Ascending aorta (tissue), 2 donors: ENCODE data around the gene NCMAP. TPM values are rescaled to one million over a fixed set of nuclear protein-coding genes. Genes with fewer than 3 reads are reported as not detected.

ENCODE experiments used
- DNase-seq, 2 donors: peaks; one replicate each; pipeline ENCODE4 v3.0.0-alpha.2; 2019; ENCODE audit warnings: low spot score in 2 of 2
- H3K27ac ChIP-seq, 2 donors: fragments of 200-600 bp; sonication (generic); one replicate each; pipeline ENCODE4 v1.5.1; 2016 to 2017; ENCODE audit warnings: mild to moderate bottlenecking in 1 of 2
- H3K27me3 ChIP-seq: fragments of 200-600 bp; sonication (generic); one replicate; pipeline ENCODE4 v1.5.1; 2017
- H3K36me3 ChIP-seq, 2 donors: fragments of 200-600 bp; sonication (generic); one replicate each; pipeline ENCODE4 v1.5.1; 2016
- H3K4me1 ChIP-seq, 2 donors: fragments of 200-600 bp; sonication (generic); one replicate each; pipeline ENCODE4 v1.5.1; 2016 to 2017; ENCODE audit warnings: mild to moderate bottlenecking in 1 of 2
- H3K4me3 ChIP-seq, 2 donors: fragments of 200-600 bp; sonication (generic); one replicate each; pipeline ENCODE4 v1.5.1; 2016 to 2017; ENCODE audit warnings: mild to moderate bottlenecking in 1 of 2
- H3K9me3 ChIP-seq, 2 donors: fragments of 200-600 bp; sonication (generic); one replicate each; pipeline ENCODE4 v1.5.1; 2016
- CTCF ChIP-seq, 3 experiments: fragments of 200-600 bp in 2 of 3; fragments of 450-650 bp in 1 of 3; sonication (generic) in 2 of 3; IDR thresholded peaks; one replicate each; pipeline ENCODE4 v1.5.1; 2016 to 2019; ENCODE audit warnings: antibody characterized with exemption in 3 of 3, mild to moderate bottlenecking in 1 of 3, moderate library complexity in 1 of 3
- intact Hi-C: fragments of 100-400 bp; cut with DNase I; formaldehyde crosslinking; loops from one replicate; pipeline ENCODE4 v1.15.1; 2023
- total RNA-seq: library from RNA; depleted of rRNA; stranded (reverse); fragments of >200 nt; gene quantifications from one replicate; pipeline ENCODE4 v1.1.0, GENCODE V29; 2016

The NCMAP gene
- total RNA-seq, 1 donor from 2014 or later: not detected

DNA sequence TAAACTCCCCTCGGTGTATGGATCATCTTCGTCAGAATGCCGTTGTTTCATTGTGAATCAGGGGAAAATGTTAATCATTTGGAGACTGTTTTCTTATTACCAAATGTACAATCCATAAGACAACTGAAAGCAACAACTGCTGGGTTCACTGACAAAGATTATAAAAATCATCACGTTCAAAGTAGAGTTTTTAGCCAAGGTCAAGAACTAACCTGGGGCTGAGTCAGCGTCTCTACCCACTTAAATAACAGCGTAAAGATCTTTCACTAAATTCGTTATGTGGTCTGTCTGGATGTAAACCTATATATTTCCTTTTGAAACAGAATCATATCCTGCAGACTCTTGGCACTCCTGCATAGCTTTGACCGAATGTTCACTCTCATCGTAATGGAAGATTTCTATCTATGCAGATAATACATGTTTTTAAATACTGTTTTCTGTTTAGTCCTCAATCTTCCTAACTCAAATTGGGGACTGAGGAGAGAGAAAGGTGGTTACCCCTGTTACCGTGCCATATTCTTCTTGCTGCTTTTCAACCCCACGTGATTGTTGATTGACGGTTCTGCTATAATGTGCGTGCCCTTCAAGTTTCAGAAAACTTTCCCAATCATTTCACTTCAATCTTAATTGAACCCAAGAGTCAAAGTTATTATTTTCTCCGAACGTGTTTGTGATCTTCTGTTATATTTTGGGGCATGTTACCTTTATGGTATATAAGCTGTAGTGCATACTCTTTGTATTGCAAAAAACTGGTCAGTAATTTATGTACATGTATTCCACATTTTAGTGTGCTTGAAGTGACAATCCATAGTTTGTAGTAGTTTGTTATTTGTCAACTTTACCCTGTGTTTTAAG lies 15.6 kb upstream of the NCMAP start:
- Histone ChIP-seq H3K27me3 (no peaks in the 10 kb centered on the region), H3K27ac (no peak overlapping the region), H3K4me3 (no peak overlapping the region), H3K36me3 (no peaks in the 10 kb centered on the region), H3K4me1 (no peaks in the 10 kb centered on the region), H3K9me3 (no peaks in the 10 kb centered on the region)
- no peak for DNase-seq
- intact Hi-C loops: no loop called here
- no peak for TF ChIP-seq CTCF (IDR thresholded peaks at IDR 0.05)

DNA sequence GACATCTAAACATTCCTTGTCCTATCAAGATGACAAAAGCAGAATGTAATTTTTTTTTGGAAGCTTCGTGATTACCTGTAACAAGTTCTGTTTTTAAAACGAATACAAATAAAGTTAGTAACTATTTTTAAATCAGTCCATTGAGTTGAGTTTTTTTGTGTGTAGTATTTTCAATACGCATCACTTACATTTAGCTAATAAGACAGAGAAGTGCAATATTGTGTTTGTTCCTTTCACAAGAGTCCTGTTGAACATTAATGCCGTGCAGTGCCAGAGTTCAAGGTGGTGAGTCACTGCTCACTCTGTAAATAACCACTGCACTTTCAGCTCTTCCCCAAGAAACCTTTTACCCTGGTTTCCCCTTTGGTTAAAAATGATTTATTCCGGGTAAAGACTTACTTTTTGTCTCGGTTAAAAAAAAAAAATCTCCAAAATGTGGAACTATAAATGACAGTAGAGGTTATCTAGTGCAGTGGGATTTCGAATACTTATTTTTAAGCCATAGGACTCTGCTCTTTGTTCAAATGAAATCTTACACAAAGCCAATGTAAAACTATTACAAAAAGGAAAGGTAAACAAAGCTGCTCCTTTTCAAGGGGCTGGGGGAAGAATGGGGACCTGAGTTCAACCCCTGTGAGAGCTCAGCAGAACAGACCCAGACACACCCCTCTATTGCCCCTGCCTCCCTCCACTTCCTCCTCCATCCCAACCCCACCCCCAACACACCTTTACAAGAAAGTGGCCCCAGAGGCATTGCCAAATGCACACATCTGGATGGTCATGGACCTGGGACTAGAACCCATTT lies 14.8 kb upstream of the NCMAP start:
- Histone ChIP-seq H3K4me3 (no peak overlapping the region), H3K27me3 (no peaks in the 10 kb centered on the region), H3K4me1 (no peaks in the 10 kb centered on the region), H3K27ac (no peak overlapping the region), H3K36me3 (no peaks in the 10 kb centered on the region), H3K9me3 (no peaks in the 10 kb centered on the region)
- intact Hi-C loops: no loop called here
- no peak for TF ChIP-seq CTCF (IDR thresholded peaks at IDR 0.05)
- no peak for DNase-seq

DNA sequence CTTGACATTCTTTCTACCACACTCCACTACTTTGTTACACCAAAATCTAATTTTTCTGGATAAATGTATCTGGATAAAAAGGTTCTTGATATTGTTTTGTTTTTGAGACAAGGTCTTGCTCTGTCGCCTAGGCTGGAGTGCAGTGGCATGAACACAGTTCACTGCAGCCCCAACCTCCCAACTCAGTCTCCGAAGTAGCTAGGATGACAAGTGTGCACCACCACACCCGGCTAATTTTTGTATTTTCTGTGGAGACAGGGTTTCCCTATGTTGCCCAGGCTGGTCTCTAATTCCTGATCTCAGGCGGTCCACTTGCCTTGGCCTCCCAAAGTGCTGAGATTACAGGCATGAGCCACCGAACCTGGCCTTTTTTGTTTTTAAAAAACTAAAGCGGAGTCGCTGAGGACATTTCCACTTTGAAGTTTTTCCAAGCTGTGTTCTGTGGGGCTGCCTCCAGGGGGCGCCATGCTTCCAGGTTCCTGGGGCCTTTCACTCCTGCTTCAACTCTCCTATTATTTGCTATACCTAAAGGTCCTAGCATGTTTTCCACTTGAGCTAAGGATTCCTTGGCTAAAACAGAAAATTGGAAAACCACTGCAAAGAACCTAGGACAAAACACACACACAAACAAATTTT lies 14.1 kb upstream of the NCMAP start:
- Histone ChIP-seq H3K36me3 (no peaks in the 10 kb centered on the region), H3K4me1 (no peaks in the 10 kb centered on the region), H3K9me3 (no peaks in the 10 kb centered on the region), H3K27me3 (no peaks in the 10 kb centered on the region), H3K27ac (no peak overlapping the region), H3K4me3 (no peak overlapping the region)
- peak in 1 of 3 experiments; percentile 25 for TF ChIP-seq CTCF (IDR thresholded peaks at IDR 0.05)
- intact Hi-C loops: no loop called here
- DNase-seq: no peak

GRCh38 chr1:24544239-24544638 lies 11.6 kb upstream of the NCMAP start:
- H3K4me1 ChIP-seq: no peaks in the 10 kb centered on the region
- intact Hi-C loops: no loop called here
- no peak for DNase-seq
- no peaks in the 10 kb centered on the region for H3K27me3 ChIP-seq
- no peaks in the 10 kb centered on the region for H3K36me3 ChIP-seq
- H3K4me3 ChIP-seq: no peak overlapping the region
- H3K27ac ChIP-seq: no peak overlapping the region
- H3K9me3 ChIP-seq: no peaks in the 10 kb centered on the region
- no peak for TF ChIP-seq CTCF (IDR thresholded peaks at IDR 0.05)

DNA sequence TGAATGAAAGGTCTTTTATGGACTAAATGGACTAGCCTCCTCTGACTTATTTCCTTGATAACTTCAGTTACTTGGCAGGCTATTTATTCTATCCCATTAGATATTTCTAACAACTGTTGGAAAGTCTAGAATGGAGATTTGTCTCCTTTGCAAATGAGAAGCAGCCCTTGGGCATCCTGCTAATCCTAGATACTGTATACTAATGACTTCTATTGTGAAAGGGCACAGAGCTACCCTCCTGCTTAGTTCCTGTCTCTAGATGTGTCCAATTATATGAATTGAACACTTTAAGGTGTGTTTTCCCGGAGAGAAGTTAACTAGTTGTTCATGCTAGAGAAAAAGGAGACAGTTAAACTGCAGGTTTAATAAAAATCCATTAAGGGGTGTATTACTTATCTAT lies 10.2 kb upstream of the NCMAP start:
- Histone ChIP-seq H3K4me1 (no peaks in the 10 kb centered on the region), H3K27me3 (no peaks in the 10 kb centered on the region), H3K9me3 (no peaks in the 10 kb centered on the region), H3K27ac (no peak overlapping the region), H3K36me3 (no peaks in the 10 kb centered on the region), H3K4me3 (no peak overlapping the region)
- DNase-seq: no peak
- intact Hi-C loops: no loop called here
- TF ChIP-seq CTCF (IDR thresholded peaks at IDR 0.05): no peak
